Measurements from ENCODE around the gene IGFBP1. TPM values are rescaled to one million over a fixed set of nuclear protein-coding genes. Genes with fewer than 3 reads are reported as not detected.

The IGFBP1 gene
- polyA plus RNA-seq, 1 of the 3 experiments (the other 2 are of a cell fraction) = not detected

DNA sequence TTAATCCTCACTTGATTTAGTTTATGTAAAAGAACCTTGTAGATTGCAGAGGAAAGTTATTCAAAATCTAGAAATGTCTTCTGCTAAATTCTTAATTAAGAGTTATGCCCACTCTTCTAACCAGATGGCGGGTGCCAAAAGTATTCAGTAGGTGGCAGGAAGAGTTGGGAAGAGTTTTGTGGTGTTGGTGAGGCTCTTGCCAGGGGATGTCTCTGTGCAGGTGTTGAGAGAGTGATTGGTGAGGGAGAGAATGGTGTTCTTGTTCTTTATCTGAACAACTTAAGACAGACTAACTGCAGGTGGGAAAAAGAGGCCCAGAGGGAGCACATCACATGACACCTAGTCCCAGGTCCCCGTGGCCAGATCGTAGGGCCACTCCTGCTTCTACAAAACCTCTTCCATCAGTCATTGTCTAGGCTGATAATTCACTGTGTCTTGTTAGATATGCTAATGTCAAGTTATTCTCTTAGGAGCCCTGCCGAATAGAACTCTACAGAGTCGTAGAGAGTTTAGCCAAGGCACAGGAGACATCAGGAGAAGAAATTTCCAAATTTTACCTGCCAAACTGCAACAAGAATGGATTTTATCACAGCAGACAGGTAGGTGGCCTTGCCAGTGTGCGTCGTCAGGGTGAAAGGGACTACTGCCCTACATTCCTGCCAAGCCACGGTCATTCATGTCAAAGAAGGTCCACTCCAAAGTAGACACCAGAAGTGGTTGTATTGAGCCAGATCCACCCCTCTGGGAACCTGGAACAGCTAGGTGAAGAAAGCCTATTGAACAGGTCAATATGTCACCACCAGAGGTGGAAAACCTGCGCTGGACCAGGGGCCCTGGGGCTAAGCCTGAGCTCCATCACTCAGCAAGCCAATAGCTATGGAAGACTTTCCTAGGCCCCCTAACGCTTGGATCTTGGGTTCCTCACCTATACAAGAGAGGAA, 3.4 kb downstream of the IGFBP1 start (continued):
- TF ChIP-seq TAF1 (IDR thresholded peaks at IDR 0.05; ENCODE audit: borderline replicate concordance, low read depth, low read length) = no peak
- no peak for TF ChIP-seq ELF1 (IDR thresholded peaks at IDR 0.05)
- TF ChIP-seq, protein P1, sequence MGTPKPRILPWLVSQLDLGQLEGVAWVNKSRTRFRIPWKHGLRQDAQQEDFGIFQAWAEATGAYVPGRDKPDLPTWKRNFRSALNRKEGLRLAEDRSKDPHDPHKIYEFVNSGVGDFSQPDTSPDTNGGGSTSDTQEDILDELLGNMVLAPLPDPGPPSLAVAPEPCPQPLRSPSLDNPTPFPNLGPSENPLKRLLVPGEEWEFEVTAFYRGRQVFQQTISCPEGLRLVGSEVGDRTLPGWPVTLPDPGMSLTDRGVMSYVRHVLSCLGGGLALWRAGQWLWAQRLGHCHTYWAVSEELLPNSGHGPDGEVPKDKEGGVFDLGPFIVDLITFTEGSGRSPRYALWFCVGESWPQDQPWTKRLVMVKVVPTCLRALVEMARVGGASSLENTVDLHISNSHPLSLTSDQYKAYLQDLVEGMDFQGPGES (IDR thresholded peaks at IDR 0.05; ENCODE audit: low read depth, low read length) = no peak
- TF ChIP-seq FOSL2 (IDR thresholded peaks at IDR 0.05; ENCODE audit: borderline replicate concordance, low read depth) = no peak
- no peak for TF ChIP-seq EZH2phosphoT487 (IDR thresholded peaks at IDR 0.05; ENCODE audit: borderline replicate concordance, low read depth)
- TF ChIP-seq, protein P2, sequence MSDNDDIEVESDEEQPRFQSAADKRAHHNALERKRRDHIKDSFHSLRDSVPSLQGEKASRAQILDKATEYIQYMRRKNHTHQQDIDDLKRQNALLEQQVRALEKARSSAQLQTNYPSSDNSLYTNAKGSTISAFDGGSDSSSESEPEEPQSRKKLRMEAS (IDR thresholded peaks at IDR 0.05; ENCODE audit: low read depth) = no peak
- TF ChIP-seq MXI1 (IDR thresholded peaks at IDR 0.05; ENCODE audit: low read depth, low read length) = no peak
- no peak for TF ChIP-seq JUND (IDR thresholded peaks at IDR 0.05)
- TF ChIP-seq, protein P3, sequence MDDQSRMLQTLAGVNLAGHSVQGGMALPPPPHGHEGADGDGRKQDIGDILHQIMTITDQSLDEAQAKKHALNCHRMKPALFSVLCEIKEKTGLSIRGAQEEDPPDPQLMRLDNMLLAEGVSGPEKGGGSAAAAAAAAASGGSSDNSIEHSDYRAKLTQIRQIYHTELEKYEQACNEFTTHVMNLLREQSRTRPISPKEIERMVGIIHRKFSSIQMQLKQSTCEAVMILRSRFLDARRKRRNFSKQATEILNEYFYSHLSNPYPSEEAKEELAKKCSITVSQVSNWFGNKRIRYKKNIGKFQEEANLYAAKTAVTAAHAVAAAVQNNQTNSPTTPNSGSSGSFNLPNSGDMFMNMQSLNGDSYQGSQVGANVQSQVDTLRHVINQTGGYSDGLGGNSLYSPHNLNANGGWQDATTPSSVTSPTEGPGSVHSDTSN (IDR thresholded peaks at IDR 0.05) = no peak
- TF ChIP-seq RFX5 (IDR thresholded peaks at IDR 0.05; ENCODE audit: low read length) = no peak

DNA sequence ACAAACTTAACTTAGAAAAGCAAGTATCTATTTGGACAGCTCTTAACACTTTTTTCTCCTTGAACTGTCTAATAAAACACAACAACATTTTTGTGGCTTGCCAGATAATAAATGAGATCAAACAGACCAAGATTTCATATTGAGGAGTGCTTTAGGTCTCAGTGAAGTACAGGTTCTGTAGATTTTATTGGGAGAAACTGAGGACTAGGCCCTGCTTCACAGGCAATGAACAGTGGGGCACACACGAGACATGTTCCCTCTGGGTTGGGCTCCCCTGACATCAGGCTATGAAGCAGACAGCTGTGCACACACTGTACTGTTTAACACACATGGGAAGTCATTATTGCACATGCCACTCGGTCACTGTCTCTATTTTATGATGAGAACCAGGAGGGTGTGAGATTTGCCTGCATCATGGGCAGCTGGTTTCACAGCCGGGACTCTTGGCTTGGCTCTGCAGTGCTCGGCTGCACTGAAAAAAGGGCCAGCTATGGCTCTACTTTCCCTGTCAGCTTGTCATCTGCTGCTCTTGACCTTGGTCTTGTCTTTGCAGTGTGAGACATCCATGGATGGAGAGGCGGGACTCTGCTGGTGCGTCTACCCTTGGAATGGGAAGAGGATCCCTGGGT, 4.2 kb downstream of the IGFBP1 start:
- Histone ChIP-seq H4K20me1 (ENCODE audit: insufficient read depth) (no peaks in the 10 kb centered on the region), H3K4me3 (ENCODE audit: low read depth in 2 of 2, low read length in 1 of 2) (no peak overlapping the region), H2AFZ (ENCODE audit: low read depth) (no peak overlapping the region), H3K9ac (no peak overlapping the region), H3K27me3 (ENCODE audit: insufficient read depth) (peaks cover 12% of the 10 kb centered on the region; the same call in 1 of the 2 replicates), H3K4me1 (ENCODE audit: control insufficient read depth in 1 of 2, insufficient read depth in 2 of 2, low read depth in 1 of 2, low read length in 1 of 2) (peaks cover 0 to 8% of the 10 kb centered on the region in 2 experiments; a peak in 1 of 4 replicates), H3F3A (replicated peaks; ENCODE audit: insufficient read depth) (no peaks in the 10 kb centered on the region), H3K27ac (ENCODE audit: low read depth in 2 of 2, low read length in 1 of 2) (no peak overlapping the region), H3K9me2 (no peaks in the 10 kb centered on the region), H3K36me3 (replicated peaks in 1 of 2; ENCODE audit: control insufficient read depth in 1 of 2, insufficient read depth in 2 of 2, low read length in 1 of 2) (no peaks in the 10 kb centered on the region), H3K79me2 (ENCODE audit: insufficient read depth) (no peaks in the 10 kb centered on the region), H3K4me2 (no peak overlapping the region), H3K9me3 (no peaks in the 10 kb centered on the region)
- POLR2A ChIA-PET = interaction anchor here (0.6 kb wide), 1 partner anchor 380 kb away, joined by 4 read pairs; no protein-coding TSS in a partner anchor
- CTCF ChIA-PET = interaction anchor here (0.6 to 7.2 kb wide), 7 partner anchors 8 to 1543 kb away, joined by 3 to 53 read pairs (median 3); no protein-coding TSS in a partner anchor
- no peak for DNase-seq
- 65% methylated on average over 5 of the region's 6 CpGs for WGBS (ENCODE audit: low lambda C conversion rate)
- no peak for TF ChIP-seq JUND (IDR thresholded peaks at IDR 0.05)
- no peak for TF ChIP-seq GABPA (IDR thresholded peaks at IDR 0.05; ENCODE audit: low read depth)
- no peak for TF ChIP-seq TEAD4 (IDR thresholded peaks at IDR 0.05; ENCODE audit: borderline replicate concordance, insufficient read depth)
- TF ChIP-seq GATA2 (CRISPR knock-in tag; IDR thresholded peaks at IDR 0.05) = no peak
- TF ChIP-seq NFIC (IDR thresholded peaks at IDR 0.05; ENCODE audit: borderline replicate concordance) = no peak
